UCSD-AML1 (cell line): Measurements from ENCODE around the gene MED14.

Experiments
- DNase-seq: peaks from one replicate; lab custom pipeline; 2025; ENCODE audit not compliant: unreplicated experiment; lab: John Stamatoyannopoulos, UW

Gene MED14

DNA sequence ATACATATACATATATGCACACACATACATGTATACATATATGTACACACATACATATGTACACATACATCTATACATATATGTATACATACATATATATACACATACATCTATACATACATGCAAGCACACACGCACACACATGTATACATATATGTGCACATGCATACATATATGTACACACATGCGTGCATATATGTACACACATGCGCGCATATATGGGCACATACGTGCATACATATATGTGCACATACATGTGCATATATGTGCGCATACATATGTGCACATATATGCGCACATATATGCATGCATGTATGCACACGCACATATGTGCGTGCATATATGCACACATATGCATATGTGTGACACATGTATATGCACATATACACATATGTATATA lies 119.4 kb downstream of the MED14 start:
- DNase-seq: no peak

DNA sequence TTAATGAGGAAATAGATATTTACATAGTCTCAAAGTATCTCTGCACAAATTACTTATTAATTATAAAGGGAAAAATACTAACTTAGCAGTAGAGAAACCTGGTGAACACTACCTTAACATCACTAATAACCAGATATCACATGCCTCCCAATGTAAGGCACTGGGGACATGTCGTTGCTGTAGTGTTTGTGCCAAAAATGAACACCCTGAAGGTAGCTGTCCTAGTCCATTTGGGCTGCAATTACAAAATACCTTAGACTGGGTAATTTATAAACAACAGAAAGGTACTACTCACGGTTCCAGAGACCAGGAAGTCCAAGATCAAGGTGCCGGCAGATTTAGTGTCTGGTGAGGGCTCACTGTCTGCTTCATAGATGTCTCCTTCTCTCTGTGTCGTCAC lies 122.8 kb downstream of the MED14 start:
- DNase-seq: no peak

DNA sequence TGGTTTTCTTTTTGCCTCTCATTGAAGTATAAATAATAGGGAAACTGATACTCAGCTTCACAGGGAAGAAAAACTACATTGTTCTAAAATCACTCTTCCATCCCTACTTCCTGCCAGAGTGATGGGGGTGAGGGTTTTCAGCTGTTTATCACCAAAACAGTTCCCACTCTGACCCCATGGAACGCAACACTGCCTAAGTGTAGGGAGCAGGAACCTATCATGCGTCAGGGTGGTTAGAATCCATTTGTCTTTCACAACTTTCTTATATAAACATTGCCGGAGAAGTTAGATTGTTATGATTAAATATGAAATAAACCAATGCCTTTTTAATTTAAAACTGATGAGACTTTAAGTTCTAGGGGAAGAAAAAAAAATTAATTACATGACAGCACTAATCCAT lies 128.0 kb downstream of the MED14 start:
- DNase-seq: no peak

DNA sequence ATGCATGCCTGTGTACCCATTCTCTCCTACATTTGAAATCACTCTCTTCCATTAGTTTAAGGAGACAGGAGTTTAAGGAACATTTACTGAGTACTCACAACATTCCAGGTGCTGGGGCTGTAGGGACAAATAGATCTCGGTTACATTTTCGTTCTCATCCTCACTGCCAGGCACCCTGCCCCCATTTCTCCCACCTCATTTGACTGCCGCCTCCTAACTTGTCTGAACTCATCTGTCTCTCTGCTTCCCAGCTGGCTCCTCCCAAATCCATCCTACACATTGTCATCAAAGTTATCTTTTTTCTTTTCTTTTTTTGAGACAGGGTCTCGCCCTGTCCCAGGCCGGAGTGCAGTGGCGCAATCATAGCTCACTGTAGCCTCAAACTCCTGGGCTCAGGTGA lies 131.9 kb downstream of the MED14 start:
- DNase-seq: no peak
